Epithelial cell of proximal tubule (primary cell): ENCODE results near the gene TERT. TPM values are rescaled to one million over a fixed set of nuclear protein-coding genes. Genes with fewer than 3 reads are reported as not detected.

Experiments used
- DNase-seq: peaks from one replicate; pipeline ENCODE4 v3.0.0-alpha.2; 2011; ENCODE audit warnings: low read depth
- H3K4me3 ChIP-seq: 2 replicates; pipeline ENCODE4 v1.5.1; 2011; ENCODE audit warnings: low read depth, mild to moderate bottlenecking, low read length
- CTCF ChIP-seq: conservative IDR thresholded peaks from 2 replicates; pipeline ENCODE4 v1.5.1; 2012; ENCODE audit warnings: low read depth, mild to moderate bottlenecking, low read length
- total RNA-seq: library from RNA; depleted of rRNA; stranded (reverse); fragments of >200 nt; gene quantifications from 2 replicates; pipeline ENCODE4 v1.2.3, GENCODE V29; 2015

TERT gene
- total RNA-seq, 1 donor from 2014 or later = not detected

GRCh38 chr5:1310118-1310517 lies 15.2 kb upstream of the TERT start:
- TF ChIP-seq CTCF = no peak
- DNase-seq = no peak
- no peak overlapping the region for H3K4me3 ChIP-seq

GRCh38 chr5:1304033-1304432 lies 9.2 kb upstream of the TERT start:
- H3K4me3 ChIP-seq = no peak overlapping the region
- DNase-seq = no peak
- no peak for TF ChIP-seq CTCF

DNA sequence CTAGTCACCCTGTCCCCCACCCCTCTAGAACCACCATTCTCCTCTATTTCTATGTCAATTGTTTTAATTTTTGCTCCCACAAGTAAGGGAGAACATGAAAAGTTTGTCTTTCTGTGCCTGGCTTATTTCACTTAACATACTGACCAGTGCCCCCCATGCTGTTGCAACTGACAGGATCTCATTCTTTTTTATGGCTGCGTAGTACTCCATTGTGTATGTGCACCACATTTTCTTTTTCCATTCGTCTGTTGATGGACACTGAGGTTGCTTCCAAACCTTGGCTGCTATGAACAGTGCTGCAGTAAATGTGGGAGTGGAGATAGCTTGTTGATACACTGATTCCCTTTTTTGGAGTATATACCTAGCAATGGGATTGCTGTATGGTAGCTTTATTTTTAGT lies 7.4 kb upstream of the TERT start:
- no peak for DNase-seq
- no peak for TF ChIP-seq CTCF
- H3K4me3 ChIP-seq = no peak overlapping the region

DNA sequence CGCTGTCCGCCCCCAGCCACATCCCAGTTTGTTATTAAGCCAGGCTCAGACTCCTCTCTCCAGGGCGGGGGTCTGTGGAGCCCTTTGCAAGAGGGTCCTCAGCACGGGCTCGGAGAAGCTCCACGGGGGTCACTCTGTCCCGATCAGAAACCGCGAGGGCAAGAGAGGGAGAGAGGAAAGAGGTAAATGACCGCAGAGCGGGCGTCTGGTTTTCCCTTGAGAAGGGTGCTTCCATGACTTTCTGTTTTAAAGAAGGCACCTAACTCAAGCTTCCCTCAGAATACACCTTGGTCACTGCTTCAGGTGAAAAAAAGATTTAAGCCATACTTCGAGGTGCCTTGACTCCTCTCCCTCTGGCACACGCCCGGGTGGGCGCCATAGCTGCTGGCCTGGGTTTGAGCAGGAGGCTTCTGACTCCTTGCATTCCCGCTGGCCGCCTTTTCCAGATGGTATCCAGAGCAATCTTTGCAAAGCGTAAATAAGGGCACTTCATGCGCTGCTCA lies 5.8 kb upstream of the TERT start:
- no peak overlapping the region for H3K4me3 ChIP-seq
- DNase-seq = no peak
- TF ChIP-seq CTCF = no peak

GRCh38 chr5:1299961-1300360 lies 5.1 kb upstream of the TERT start:
- no peak for DNase-seq
- no peak overlapping the region for H3K4me3 ChIP-seq
- no peak for TF ChIP-seq CTCF

DNA sequence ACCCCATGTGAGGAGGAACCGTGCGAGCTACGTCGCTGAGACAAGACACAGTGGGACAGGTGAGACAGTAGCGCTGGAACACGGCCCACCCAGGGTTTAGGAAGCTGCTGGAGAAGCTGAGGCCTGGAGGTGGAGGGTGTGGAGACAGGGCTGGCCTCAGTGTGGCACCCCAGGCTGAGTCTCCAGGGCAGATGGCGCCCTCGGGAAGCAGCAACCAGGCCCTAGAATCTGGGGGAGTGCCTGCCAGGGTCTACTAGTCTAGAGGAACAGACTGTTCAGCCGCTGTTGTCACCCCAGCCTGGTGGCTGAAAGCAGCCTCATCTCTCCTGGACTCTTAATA lies 4.6 kb upstream of the TERT start:
- TF ChIP-seq CTCF = no peak
- no peak overlapping the region for H3K4me3 ChIP-seq
- no peak for DNase-seq

GRCh38 chr5:1298723-1299510 lies 4.0 kb upstream of the TERT start:
- H3K4me3 ChIP-seq = no peak overlapping the region
- DNase-seq = no peak
- no peak for TF ChIP-seq CTCF
